OCI-LY3 (cell line): ENCODE measurements around the gene LDAH.

Experiments used
- CTCF ChIP-seq: fragments of 200-600, 300-600 bp; sonication (generic); IDR thresholded peaks from 2 replicates; pipeline ENCODE4 v1.5.1; 2014; ENCODE audit warnings: antibody characterized with exemption, low read length, low read depth
- EZH2phosphoT487 ChIP-seq: fragments of 200-600 bp; shearing (Covaris generic); IDR thresholded peaks from 2 replicates; pipeline ENCODE4 v1.6.1; 2018; ENCODE audit warnings: antibody characterized with exemption, mixed run types, low read depth

- no peak for TF ChIP-seq CTCF
- no peak for TF ChIP-seq EZH2phosphoT487
Measured at GRCh38 chr2:20665243-20666004, 157.5 kb downstream of the LDAH start.
